MM.1S (cell line): ENCODE results near the gene A3GALT2.

Source experiments
- DNase-seq: peaks from one replicate; pipeline ENCODE4 v3.0.0-alpha.2; 2015
- H2AFZ ChIP-seq: fragments of 300-600 bp; sonication (generic); 2 replicates; pipeline ENCODE4 v1.6.0; 2016; ENCODE audit warnings: antibody characterized with exemption, low read length
- H3F3A ChIP-seq: fragments of 300-600 bp; sonication (generic); 2 replicates; pipeline ENCODE4 v1.6.1; 2016; ENCODE audit warnings: mild to moderate bottlenecking, antibody characterized with exemption, low read length, moderate library complexity, mixed read lengths; ENCODE audit not compliant: insufficient read depth
- H3K27ac ChIP-seq: fragments of 300-600 bp; sonication (generic); 2 replicates; pipeline ENCODE4 v1.5.1; 2016; ENCODE audit warnings: mild to moderate bottlenecking, low read length
- H3K27me3 ChIP-seq: fragments of 300-600 bp; sonication (generic); replicated peaks from 2 replicates; pipeline ENCODE4 v1.6.0; 2016; ENCODE audit warnings: low read length; ENCODE audit not compliant: insufficient read depth
- H3K36me3 ChIP-seq: fragments of 300-600 bp; sonication (generic); replicated peaks from 2 replicates; pipeline ENCODE4 v1.6.1; 2016; ENCODE audit warnings: mild to moderate bottlenecking, low read length, mixed read lengths; ENCODE audit not compliant: insufficient read depth
- H3K4me1 ChIP-seq: fragments of 300-600 bp; sonication (generic); 2 replicates; pipeline ENCODE4 v1.6.1; 2016; ENCODE audit warnings: low read length, mixed read lengths
- H3K4me2 ChIP-seq: fragments of 300-600 bp; sonication (generic); 2 replicates; pipeline ENCODE4 v1.6.0; 2016; ENCODE audit warnings: low read depth, low read length
- H3K4me3 ChIP-seq: fragments of 300-600 bp; sonication (generic); 2 replicates; pipeline ENCODE4 v1.5.1; 2016; ENCODE audit warnings: low read length, mixed read lengths
- H3K79me2 ChIP-seq: fragments of 300-600 bp; sonication (generic); 2 replicates; pipeline ENCODE4 v1.6.1; 2016; ENCODE audit warnings: mixed run types, low read length, mixed read lengths
- H3K9ac ChIP-seq: fragments of 300-600 bp; sonication (generic); 2 replicates; pipeline ENCODE4 v1.6.1; 2016; ENCODE audit warnings: low read length, mixed read lengths
- H3K9me2 ChIP-seq: fragments of 300-600 bp; sonication (generic); replicated peaks from 2 replicates; pipeline ENCODE4 v1.6.1; 2016; ENCODE audit warnings: mild to moderate bottlenecking, low read length, mixed read lengths; ENCODE audit not compliant: insufficient read depth
- H3K9me3 ChIP-seq: fragments of 300-600 bp; sonication (generic); replicated peaks from 2 replicates; pipeline ENCODE4 v1.6.1; 2016; ENCODE audit warnings: mild to moderate bottlenecking, low read length, mixed read lengths; ENCODE audit not compliant: insufficient read depth
- H4K20me1 ChIP-seq: fragments of 300-600 bp; sonication (generic); 2 replicates; pipeline ENCODE4 v1.6.1; 2016; ENCODE audit warnings: mild to moderate bottlenecking, low read length, moderate library complexity, mixed read lengths; ENCODE audit not compliant: insufficient read depth
- EZH2 ChIP-seq: fragments of 300-600 bp; sonication (generic); optimal IDR thresholded peaks from 2 replicates; pipeline ENCODE3; 2017; ENCODE audit warnings: low read depth, mild to moderate bottlenecking, antibody characterized with exemption, low read length, mixed read lengths
- EZH2phosphoT487 ChIP-seq: fragments of 300-600 bp; sonication (generic); IDR thresholded peaks from 2 replicates; pipeline ENCODE4 v1.6.1; 2018; ENCODE audit warnings: antibody characterized with exemption, low read length
- TF ChIP-seq, protein P1 (sequence below): fragments of 300-600 bp; sonication (generic); IDR thresholded peaks from 2 replicates; pipeline ENCODE4 v1.5.1; 2016; ENCODE audit warnings: antibody characterized with exemption, low read length, mixed read lengths

Gene A3GALT2

DNA sequence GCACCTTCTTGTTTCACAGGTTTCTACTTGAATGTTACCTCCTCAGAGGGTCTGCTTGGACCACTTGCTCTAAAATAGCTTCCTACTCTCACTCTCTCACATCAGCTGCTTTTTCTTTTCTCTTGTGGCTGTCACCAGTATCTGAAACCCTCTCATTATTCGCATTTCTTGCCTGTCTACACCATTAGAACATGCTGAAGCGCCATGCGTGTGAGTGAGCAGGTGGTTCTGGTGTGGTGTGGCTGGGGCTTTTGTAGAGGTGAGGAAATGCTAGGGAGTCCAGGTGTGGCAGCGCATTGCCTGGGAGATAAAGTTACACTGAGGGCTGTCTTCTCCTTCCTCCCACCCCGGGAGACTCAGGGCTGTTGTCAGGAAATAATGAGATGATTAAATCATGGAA, 60.5 kb downstream of the A3GALT2 start:
- Histone ChIP-seq H3K79me2 (no peaks in the 10 kb centered on the region), H3K9me3 (no peaks in the 10 kb centered on the region), H4K20me1 (no peaks in the 10 kb centered on the region), H3K4me3 (no peak overlapping the region), H3K4me1 (no peaks in the 10 kb centered on the region), H3K27me3 (no peaks in the 10 kb centered on the region), H3K27ac (no peak overlapping the region), H3F3A (no peaks in the 10 kb centered on the region), H3K4me2 (no peak overlapping the region), H3K9me2 (no peaks in the 10 kb centered on the region), H3K36me3 (no peaks in the 10 kb centered on the region), H2AFZ (no peak overlapping the region), H3K9ac (no peak overlapping the region)
- no peak for DNase-seq
- TF ChIP-seq EZH2: no peak
- no peak for TF ChIP-seq EZH2phosphoT487
- TF ChIP-seq, protein P1, sequence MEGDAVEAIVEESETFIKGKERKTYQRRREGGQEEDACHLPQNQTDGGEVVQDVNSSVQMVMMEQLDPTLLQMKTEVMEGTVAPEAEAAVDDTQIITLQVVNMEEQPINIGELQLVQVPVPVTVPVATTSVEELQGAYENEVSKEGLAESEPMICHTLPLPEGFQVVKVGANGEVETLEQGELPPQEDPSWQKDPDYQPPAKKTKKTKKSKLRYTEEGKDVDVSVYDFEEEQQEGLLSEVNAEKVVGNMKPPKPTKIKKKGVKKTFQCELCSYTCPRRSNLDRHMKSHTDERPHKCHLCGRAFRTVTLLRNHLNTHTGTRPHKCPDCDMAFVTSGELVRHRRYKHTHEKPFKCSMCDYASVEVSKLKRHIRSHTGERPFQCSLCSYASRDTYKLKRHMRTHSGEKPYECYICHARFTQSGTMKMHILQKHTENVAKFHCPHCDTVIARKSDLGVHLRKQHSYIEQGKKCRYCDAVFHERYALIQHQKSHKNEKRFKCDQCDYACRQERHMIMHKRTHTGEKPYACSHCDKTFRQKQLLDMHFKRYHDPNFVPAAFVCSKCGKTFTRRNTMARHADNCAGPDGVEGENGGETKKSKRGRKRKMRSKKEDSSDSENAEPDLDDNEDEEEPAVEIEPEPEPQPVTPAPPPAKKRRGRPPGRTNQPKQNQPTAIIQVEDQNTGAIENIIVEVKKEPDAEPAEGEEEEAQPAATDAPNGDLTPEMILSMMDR: no peak

DNA sequence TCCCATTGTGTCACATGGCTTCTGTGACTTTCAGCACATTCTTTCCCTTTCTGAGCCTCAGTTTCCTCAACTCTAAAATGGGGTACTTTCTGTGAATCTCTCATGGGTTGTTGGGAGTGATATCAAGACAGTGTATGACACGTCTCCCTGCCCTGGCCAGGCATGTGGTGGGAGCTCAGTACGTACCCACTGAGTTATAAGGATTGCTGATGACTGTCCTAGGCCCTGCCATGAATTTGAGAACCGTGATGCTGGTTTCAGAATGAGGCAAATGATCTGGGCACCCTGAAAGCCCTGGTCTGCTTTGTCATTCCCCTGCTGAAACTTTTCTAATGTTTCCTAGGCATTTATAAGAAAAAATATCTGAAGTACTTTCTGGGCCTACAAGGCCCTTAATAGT, 61.0 kb downstream of the A3GALT2 start:
- Histone ChIP-seq H2AFZ (no peak overlapping the region), H3K4me3 (no peak overlapping the region), H3K27me3 (no peaks in the 10 kb centered on the region), H3K9me3 (no peaks in the 10 kb centered on the region), H3K9ac (no peak overlapping the region), H3K36me3 (no peaks in the 10 kb centered on the region), H3F3A (no peaks in the 10 kb centered on the region), H3K27ac (no peak overlapping the region), H3K9me2 (no peaks in the 10 kb centered on the region), H4K20me1 (no peaks in the 10 kb centered on the region), H3K79me2 (no peaks in the 10 kb centered on the region), H3K4me2 (no peak overlapping the region), H3K4me1 (no peaks in the 10 kb centered on the region)
- TF ChIP-seq EZH2 (no peak), EZH2phosphoT487 (no peak)
- TF ChIP-seq, protein P1: no peak
- no peak for DNase-seq

DNA sequence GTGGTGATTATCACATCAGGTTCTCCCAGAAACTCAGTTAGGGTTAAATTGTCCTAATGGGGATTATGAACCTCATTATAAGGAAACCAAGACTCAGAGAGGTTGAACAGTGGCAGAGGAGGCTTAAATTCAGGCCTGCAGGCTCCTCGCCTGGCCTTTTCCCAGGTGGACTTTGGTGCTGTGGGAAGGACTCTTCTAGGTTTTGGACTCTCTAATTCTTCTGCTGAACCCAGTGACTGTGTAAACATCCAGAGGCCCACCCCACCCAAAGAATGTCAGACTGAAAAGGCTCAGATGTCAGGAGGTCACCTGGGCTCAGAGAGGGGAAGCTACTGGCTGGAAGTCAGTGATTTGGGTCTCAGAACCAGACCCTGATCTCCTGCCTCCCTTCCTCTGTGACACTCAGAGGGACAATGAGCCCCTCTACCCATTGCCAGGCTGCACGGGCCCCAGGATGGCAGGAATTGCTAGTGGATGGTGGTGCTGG, 62.1 kb downstream of the A3GALT2 start:
- no peaks in the 10 kb centered on the region for H3K27me3 ChIP-seq

More for the DNA sequence above, 62.1 kb downstream of the A3GALT2 start:
- Histone ChIP-seq H3K4me3 (no peak overlapping the region), H4K20me1 (no peaks in the 10 kb centered on the region), H3K9ac (no peak overlapping the region), H3K9me3 (no peaks in the 10 kb centered on the region), H3K9me2 (no peaks in the 10 kb centered on the region), H3K79me2 (no peaks in the 10 kb centered on the region), H3K27ac (no peak overlapping the region), H2AFZ (no peak overlapping the region), H3K4me2 (no peak overlapping the region), H3K36me3 (no peaks in the 10 kb centered on the region), H3F3A (no peaks in the 10 kb centered on the region), H3K4me1 (no peaks in the 10 kb centered on the region)
- no peak for DNase-seq
- TF ChIP-seq, protein P1: no peak
- no peak for TF ChIP-seq EZH2
